SH-SY5Y (cell line): ENCODE results near the gene DYNC2H1.

ENCODE experiments used
- GATA2 ChIP-seq: IDR thresholded peaks from 2 replicates; pipeline ENCODE4 v1.6.1; 2011; ENCODE audit warnings: mild to moderate bottlenecking, low read depth, low read length
- GATA3 ChIP-seq: IDR thresholded peaks from 2 replicates; pipeline ENCODE4 v1.6.1; 2011; ENCODE audit warnings: low read depth, mild to moderate bottlenecking, low read length, moderate library complexity

DYNC2H1 gene

DNA sequence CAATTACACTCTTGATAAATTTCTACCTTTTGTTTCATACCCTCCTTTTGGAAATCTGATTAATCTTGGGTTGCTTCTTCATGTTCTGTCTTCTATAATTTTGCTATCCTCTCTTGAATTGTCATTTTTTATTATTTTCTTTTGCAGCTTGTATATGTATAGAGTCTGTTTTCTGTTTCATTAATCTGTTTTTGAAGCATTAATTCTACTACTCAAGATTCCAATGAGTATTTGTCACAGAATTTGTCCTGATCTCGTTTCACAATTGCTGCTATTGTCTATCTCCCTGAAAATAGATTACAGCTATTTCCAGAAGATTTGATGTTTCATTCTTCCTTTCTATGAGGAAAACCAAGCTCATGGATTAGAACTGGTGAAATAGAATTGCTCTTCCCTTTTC is 406.1 kb downstream of the DYNC2H1 start:
- TF ChIP-seq GATA2 (no peak), GATA3 (no peak)

DNA sequence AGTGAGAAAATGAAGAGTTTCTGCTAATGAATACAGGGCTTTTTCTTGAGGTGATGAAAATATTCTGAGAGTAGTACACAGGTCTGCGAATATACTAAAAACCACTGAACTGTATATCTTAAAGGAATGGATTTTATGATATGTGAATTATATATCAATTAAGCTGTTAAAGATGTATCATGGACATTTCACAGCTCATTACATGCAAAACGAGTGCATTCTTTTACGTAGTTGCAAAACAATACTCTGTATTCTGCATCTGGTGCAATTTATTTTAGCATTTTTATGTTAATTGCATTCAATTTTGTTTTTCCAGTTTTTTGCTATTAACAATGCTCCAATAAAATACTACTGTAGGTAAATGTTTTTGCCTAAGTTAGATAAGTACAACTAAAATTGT is 411.6 kb downstream of the DYNC2H1 start:
- TF ChIP-seq GATA3: no peak
- no peak for TF ChIP-seq GATA2

DNA sequence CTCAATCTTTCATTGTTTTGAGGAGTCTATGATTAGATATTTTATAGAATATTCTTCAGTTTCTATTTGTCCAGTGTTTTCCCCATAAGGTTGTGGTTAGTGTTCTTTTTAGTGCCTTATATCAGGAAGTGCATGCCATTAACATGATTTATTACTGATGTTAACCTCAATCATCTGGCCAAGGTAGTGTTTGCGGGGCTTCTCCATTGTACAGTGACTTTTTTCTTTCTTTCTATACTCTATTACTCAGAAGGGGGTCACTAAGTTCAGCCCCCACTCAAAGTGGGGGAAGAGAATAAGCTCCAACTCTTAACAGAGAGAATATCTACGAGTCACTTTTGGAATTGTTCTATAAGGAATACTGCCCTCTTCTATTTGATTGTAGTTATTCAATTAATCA is 415.8 kb downstream of the DYNC2H1 start:
- no peak for TF ChIP-seq GATA2
- no peak for TF ChIP-seq GATA3

DNA sequence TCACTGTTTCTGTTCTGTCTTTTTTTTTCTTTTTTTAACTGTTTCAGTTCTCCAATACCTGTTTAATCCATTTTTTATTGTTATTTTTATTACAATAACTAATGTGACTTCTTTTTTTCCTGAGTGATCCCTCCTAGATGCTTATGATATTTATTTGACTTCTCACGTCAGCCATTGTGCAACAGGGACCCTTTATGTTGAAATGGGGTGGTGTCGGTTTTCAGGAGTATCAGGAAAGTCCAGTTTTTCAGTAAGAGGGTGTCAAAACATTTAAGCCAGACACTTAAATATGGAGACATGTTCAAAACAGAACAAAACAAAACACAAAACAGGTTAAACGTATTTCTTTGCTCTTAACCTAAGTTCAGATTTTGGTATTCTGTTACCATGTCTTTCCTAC is 418.8 kb downstream of the DYNC2H1 start:
- TF ChIP-seq GATA2 (no peak), GATA3 (no peak)

DNA sequence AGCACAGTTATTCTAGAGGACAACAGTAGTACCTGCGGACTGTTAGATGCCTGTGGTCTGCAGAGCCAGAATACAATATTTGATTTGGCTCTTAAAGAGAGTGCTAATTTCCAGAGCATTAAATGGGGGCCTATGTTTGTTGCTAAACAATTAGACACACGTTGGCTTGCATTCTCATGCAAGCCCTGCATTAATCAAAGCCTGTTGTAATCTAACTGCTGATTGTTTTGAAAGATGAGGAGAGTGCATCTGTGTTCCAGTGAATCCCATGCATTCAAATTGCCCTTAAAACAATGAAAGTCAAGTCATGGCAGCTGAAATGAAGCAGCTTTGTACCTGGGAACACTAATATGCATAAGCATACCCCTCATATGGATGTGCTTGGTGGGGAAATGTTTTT is 419.4 kb downstream of the DYNC2H1 start:
- TF ChIP-seq GATA2 (0 out of 2 replicates have a peak, but pooled peaks have one; percentile 19), GATA3 (no peak)

DNA sequence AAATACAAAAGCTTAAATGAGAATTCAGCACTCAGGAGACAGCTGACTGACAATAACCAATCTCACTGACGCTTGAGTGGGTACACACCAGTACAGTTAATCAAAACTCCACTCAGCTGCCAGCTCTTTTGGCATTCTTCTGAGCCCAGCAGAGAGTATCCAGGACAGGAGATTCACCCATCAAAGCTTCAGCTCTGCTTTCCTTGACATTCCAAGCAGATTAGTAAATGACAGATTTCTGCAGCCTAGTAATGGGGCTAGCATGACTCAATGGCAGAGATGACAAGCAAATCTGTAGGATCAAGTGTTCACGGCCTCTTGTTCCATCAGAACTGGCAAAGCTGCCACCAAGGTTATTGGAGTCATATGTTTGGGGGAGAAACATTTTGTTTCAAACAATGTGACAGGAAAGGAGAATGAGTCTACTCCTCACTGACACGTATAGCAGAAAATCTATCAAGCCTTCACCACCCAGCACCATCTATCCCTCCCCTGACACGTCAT is 420.0 kb downstream of the DYNC2H1 start:
- TF ChIP-seq GATA2 (no peak), GATA3 (no peak)
